ENCODE data around the gene FKBP6. TPM values are rescaled to one million over a fixed set of nuclear protein-coding genes. Genes with fewer than 3 reads are reported as not detected.

Gene FKBP6
- total and polyA plus RNA-seq, 7 experiments from 2014 or later, result 0.24 TPM; not detected in 6

DNA sequence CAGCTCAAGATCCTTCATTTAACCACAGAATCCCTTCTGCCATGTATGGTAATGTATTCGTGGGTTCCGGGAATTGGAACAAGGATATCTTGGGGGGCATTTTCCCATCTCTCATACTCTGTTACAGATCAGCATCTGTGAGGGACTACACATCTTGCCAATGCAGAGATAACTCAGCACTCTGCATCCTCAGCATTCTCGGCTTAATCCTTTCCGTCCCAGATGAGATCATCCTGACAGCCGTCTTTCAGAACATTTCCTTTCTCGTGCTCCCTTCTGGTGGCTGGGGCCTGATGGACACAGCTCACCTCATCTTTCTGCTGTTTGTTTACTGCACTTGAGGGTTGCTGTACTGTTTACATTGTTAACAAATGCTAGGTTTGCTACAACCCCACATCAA is 25.3 kb downstream of the FKBP6 start:
- Mint-ChIP-seq H3K4me1 (peaks cover 0 to 5% (median 4%) of the 10 kb centered on the region in 7 donors), H3K9me3 (peaks cover 0 to 11% (median 6%) of the 10 kb centered on the region in 11 donors)
- ATAC-seq, result no peak

DNA sequence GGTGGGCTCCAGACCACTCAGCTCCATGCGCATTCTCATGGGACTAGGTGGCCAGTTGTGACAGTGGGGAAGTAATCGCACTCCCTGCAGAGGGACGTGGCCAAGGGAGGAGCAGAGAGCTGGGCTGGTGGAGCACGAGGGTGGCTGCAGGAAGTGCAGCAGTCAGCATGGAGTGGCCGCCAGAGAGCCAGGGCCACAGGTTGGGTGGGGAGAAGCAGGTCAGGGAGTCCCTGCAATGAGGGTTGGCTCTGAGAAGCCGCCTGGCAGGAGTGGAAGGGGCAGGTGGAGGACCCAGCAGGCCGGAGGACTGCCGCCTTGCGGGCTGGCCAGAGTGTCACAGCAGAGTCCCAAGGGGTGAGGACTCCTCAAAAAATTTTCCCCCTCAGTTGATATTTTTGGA is 26.2 kb downstream of the FKBP6 start:
- Mint-ChIP-seq H3K4me3 (no peak overlapping the region), H3K36me3 (peaks cover 0 to 5% (median 0%) of the 10 kb centered on the region in 5 donors), H3K4me1 (peaks cover 0 to 9% (median 7%) of the 10 kb centered on the region in 7 donors), H3K27ac (no peak overlapping the region), H3K27me3 (peaks cover 0 to 9% (median 0%) of the 10 kb centered on the region in 5 donors), H3K9me3 (peaks cover 0 to 11% (median 5%) of the 10 kb centered on the region in 11 donors)
- Histone ChIP-seq H3K36me3 (ENCODE audit: control insufficient read depth in 2 of 3, insufficient read depth in 3 of 3, low read length in 3 of 3) (no peaks in the 10 kb centered on the region), H3K4me3 (ENCODE audit: low read length) (no peak overlapping the region), H3K4me1 (ENCODE audit: control insufficient read depth in 2 of 2, insufficient read depth in 2 of 2, low read length in 2 of 2) (no peaks in the 10 kb centered on the region), H3K9me3 (ENCODE audit: control insufficient read depth in 2 of 3, low read length in 3 of 3) (no peaks in the 10 kb centered on the region), H3K27me3 (ENCODE audit: control insufficient read depth in 2 of 2, insufficient read depth in 2 of 2, low read length in 2 of 2) (no peaks in the 10 kb centered on the region), H3K27ac (ENCODE audit: low read depth, low read length) (no peak overlapping the region)
- CTCF ChIA-PET, result no interaction called here
- ATAC-seq (no peak), DNase-seq (no peak)
- intact Hi-C loops (cut with micrococcal nuclease), result no loop called here
- POLR2A ChIA-PET, result no interaction called here

More for the DNA sequence above, 25.3 kb downstream of the FKBP6 start:
- H3K27ac ChIP-seq (ENCODE audit: low read depth, low read length), result no peak overlapping the region
- no peaks in the 10 kb centered on the region for H3K4me1 ChIP-seq (ENCODE audit: control insufficient read depth in 2 of 2, insufficient read depth in 2 of 2, low read length in 2 of 2)
- peaks cover 0 to 5% (median 0%) of the 10 kb centered on the region in 5 donors for H3K36me3 Mint-ChIP-seq
- no peaks in the 10 kb centered on the region for H3K36me3 ChIP-seq (ENCODE audit: control insufficient read depth in 2 of 3, insufficient read depth in 3 of 3, low read length in 3 of 3)
- H3K4me3 Mint-ChIP-seq, result no peak overlapping the region
- peak overlapping the region in 1 of 9 donors; percentile 6 for H3K27ac Mint-ChIP-seq
- POLR2A ChIA-PET, result no interaction called here
- intact Hi-C loops (cut with micrococcal nuclease), result no loop called here
- peaks cover 0 to 8% (median 0%) of the 10 kb centered on the region in 5 donors for H3K27me3 Mint-ChIP-seq
- no peak for DNase-seq
- H3K4me3 ChIP-seq (ENCODE audit: low read length), result no peak overlapping the region
- no peaks in the 10 kb centered on the region for H3K27me3 ChIP-seq (ENCODE audit: control insufficient read depth in 2 of 2, insufficient read depth in 2 of 2, low read length in 2 of 2)
- H3K9me3 ChIP-seq (ENCODE audit: control insufficient read depth in 2 of 3, low read length in 3 of 3), result no peaks in the 10 kb centered on the region
- CTCF ChIA-PET, result interaction anchor here (1.2 kb wide), 1 partner anchor 29 kb away, joined by 4 read pairs; no protein-coding TSS in a partner anchor

GRCh38 chr7:73354821-73355220 is 26.9 kb downstream of the FKBP6 start:
- intact Hi-C loops (cut with micrococcal nuclease), result no loop called here
- no peak for DNase-seq
- H3K27me3 Mint-ChIP-seq, result peaks cover 0 to 11% (median 0%) of the 10 kb centered on the region in 5 donors

DNA sequence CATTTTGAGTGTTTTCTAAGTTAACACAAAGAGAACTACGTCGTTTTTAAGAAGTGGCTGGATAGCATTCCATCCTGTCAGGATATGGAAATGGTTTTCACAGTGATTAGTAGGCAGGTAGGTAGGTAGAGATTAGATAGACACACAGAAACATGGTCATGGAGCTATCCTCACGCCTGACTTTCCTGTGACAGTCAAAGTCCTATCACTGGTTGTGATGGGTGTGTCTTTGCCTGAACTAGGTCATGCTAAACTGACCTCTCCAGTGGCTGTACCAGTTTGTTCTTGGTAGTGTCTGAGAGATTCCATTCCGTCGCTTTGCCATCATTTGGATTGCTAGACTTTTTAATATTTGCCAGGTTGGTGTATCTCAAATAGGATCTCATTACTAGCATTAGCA is 28.2 kb downstream of the FKBP6 start:
- no peaks in the 10 kb centered on the region for H3K4me1 ChIP-seq (ENCODE audit: control insufficient read depth in 2 of 2, insufficient read depth in 2 of 2, low read length in 2 of 2)
- H3K36me3 ChIP-seq (ENCODE audit: control insufficient read depth in 2 of 3, insufficient read depth in 3 of 3, low read length in 3 of 3), result no peaks in the 10 kb centered on the region
- H3K27ac Mint-ChIP-seq, result no peak overlapping the region
- ChIA-PET CTCF (no interaction called here), POLR2A (no interaction called here)
- H3K4me3 Mint-ChIP-seq, result no peak overlapping the region
- DNase-seq, result no peak
- no peak overlapping the region for H3K4me3 ChIP-seq (ENCODE audit: low read length)
- no peaks in the 10 kb centered on the region for H3K9me3 ChIP-seq (ENCODE audit: control insufficient read depth in 2 of 3, low read length in 3 of 3)
- no peak overlapping the region for H3K27ac ChIP-seq (ENCODE audit: low read depth, low read length)
- peaks cover 0 to 11% (median 0%) of the 10 kb centered on the region in 5 donors for H3K27me3 Mint-ChIP-seq
- H3K4me1 Mint-ChIP-seq, result peaks cover 0 to 12% (median 7%) of the 10 kb centered on the region in 7 donors
- ATAC-seq, result no peak
- H3K36me3 Mint-ChIP-seq, result peaks cover 0 to 5% (median 0%) of the 10 kb centered on the region in 5 donors
- intact Hi-C loops (cut with micrococcal nuclease), result no loop called here
- no peaks in the 10 kb centered on the region for H3K27me3 ChIP-seq (ENCODE audit: control insufficient read depth in 2 of 2, insufficient read depth in 2 of 2, low read length in 2 of 2)
- peaks cover 0 to 11% (median 5%) of the 10 kb centered on the region in 11 donors for H3K9me3 Mint-ChIP-seq

More at GRCh38 chr7:73354821-73355220, 26.9 kb downstream of the FKBP6 start:
- Mint-ChIP-seq H3K9me3 (peaks cover 0 to 11% (median 5%) of the 10 kb centered on the region in 11 donors), H3K27ac (peak overlapping the region in 1 of 9 donors; percentile 38), H3K4me1 (peaks cover 0 to 12% (median 7%) of the 10 kb centered on the region in 7 donors), H3K36me3 (peaks cover 0 to 5% (median 0%) of the 10 kb centered on the region in 5 donors), H3K4me3 (no peak overlapping the region)
- Histone ChIP-seq H3K4me3 (ENCODE audit: low read length) (no peak overlapping the region), H3K9me3 (ENCODE audit: control insufficient read depth in 2 of 3, low read length in 3 of 3) (no peaks in the 10 kb centered on the region), H3K27ac (ENCODE audit: low read depth, low read length) (no peak overlapping the region), H3K27me3 (ENCODE audit: control insufficient read depth in 2 of 2, insufficient read depth in 2 of 2, low read length in 2 of 2) (no peaks in the 10 kb centered on the region), H3K4me1 (ENCODE audit: control insufficient read depth in 2 of 2, insufficient read depth in 2 of 2, low read length in 2 of 2) (no peaks in the 10 kb centered on the region), H3K36me3 (ENCODE audit: control insufficient read depth in 2 of 3, insufficient read depth in 3 of 3, low read length in 3 of 3) (no peaks in the 10 kb centered on the region)
- POLR2A ChIA-PET, result no interaction called here
- CTCF ChIA-PET, result no interaction called here
- ATAC-seq, result no peak

GRCh38 chr7:73358590-73359275 is 30.8 kb downstream of the FKBP6 start:
- H3K36me3 Mint-ChIP-seq, result no peaks in the 10 kb centered on the region
- H3K9me3 Mint-ChIP-seq, result no peaks in the 10 kb centered on the region
- Histone ChIP-seq H3K4me3 (ENCODE audit: low read length) (peak overlapping the region; percentile 46), H3K9me3 (ENCODE audit: control insufficient read depth in 2 of 3, low read length in 3 of 3) (no peaks in the 10 kb centered on the region), H3K36me3 (ENCODE audit: control insufficient read depth in 2 of 3, insufficient read depth in 3 of 3, low read length in 3 of 3) (no peaks in the 10 kb centered on the region), H3K27me3 (ENCODE audit: control insufficient read depth in 2 of 2, insufficient read depth in 2 of 2, low read length in 2 of 2) (no peaks in the 10 kb centered on the region), H3K27ac (ENCODE audit: low read depth, low read length) (no peak overlapping the region), H3K4me1 (ENCODE audit: control insufficient read depth in 2 of 2, insufficient read depth in 2 of 2, low read length in 2 of 2) (no peaks in the 10 kb centered on the region)
- H3K4me3 Mint-ChIP-seq, result peak overlapping the region in 8 of 10 donors; percentile 61 to 82 (median 68)
- intact Hi-C loops (cut with micrococcal nuclease), result no loop called here
- H3K27ac Mint-ChIP-seq, result peak overlapping the region in 6 of 9 donors; percentile 31 to 87 (median 56)
- POLR2A ChIA-PET, result no interaction called here
- H3K27me3 Mint-ChIP-seq, result peaks cover 0 to 11% (median 0%) of the 10 kb centered on the region in 5 donors
- DNase-seq, result no peak
- CTCF ChIA-PET, result no interaction called here
- H3K4me1 Mint-ChIP-seq, result peaks cover 0 to 12% (median 7%) of the 10 kb centered on the region in 7 donors
- ATAC-seq, result no peak

DNA sequence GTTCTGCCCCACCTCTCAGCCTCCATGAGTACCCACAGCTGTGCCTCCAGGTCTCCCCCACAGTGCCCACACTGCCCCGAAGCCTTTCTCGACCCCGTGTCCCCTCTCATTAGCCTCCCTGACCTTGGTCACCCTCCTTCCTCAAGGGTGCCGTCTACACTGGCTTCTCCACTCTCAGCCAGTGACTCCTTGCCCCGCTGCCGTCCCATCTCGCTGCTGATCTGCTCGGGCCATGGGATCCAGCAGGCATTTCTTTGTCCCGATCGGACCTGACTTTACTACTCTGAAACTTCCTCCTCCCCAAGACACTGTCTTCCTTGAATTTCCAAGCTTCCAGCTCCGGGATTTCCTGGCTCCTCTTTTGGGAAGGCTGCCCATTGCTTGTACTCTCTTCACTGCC is 31.3 kb downstream of the FKBP6 start:
- Mint-ChIP-seq H3K27me3 (peaks cover 0 to 11% (median 0%) of the 10 kb centered on the region in 5 donors), H3K4me3 (peak overlapping the region in 4 of 10 donors; percentile 13 to 41 (median 23)), H3K4me1 (peaks cover 0 to 12% (median 7%) of the 10 kb centered on the region in 7 donors), H3K9me3 (no peaks in the 10 kb centered on the region), H3K36me3 (no peaks in the 10 kb centered on the region), H3K27ac (peak overlapping the region in 1 of 9 donors; percentile 42)
- POLR2A ChIA-PET, result no interaction called here
- Histone ChIP-seq H3K27ac (ENCODE audit: low read depth, low read length) (no peak overlapping the region), H3K4me3 (ENCODE audit: low read length) (no peak overlapping the region), H3K27me3 (ENCODE audit: control insufficient read depth in 2 of 2, insufficient read depth in 2 of 2, low read length in 2 of 2) (no peaks in the 10 kb centered on the region), H3K9me3 (ENCODE audit: control insufficient read depth in 2 of 3, low read length in 3 of 3) (no peaks in the 10 kb centered on the region), H3K36me3 (ENCODE audit: control insufficient read depth in 2 of 3, insufficient read depth in 3 of 3, low read length in 3 of 3) (no peaks in the 10 kb centered on the region), H3K4me1 (ENCODE audit: control insufficient read depth in 2 of 2, insufficient read depth in 2 of 2, low read length in 2 of 2) (no peaks in the 10 kb centered on the region)
- CTCF ChIA-PET, result no interaction called here
- intact Hi-C loops (cut with micrococcal nuclease), result no loop called here
- DNase-seq, result no peak
- ATAC-seq, result no peak

All from naive thymus-derived CD4-positive, alpha-beta T cell (primary cell).